Activated T-cell treated with anti-CD3 and anti-CD28 coated beads for 1 hour (primary cell): Measurements from ENCODE around the gene MCTP1.

Experiments
- DNase-seq: peaks from one replicate; pipeline ENCODE4 v3.0.0-alpha.2; 2020; ENCODE audit warnings: low read depth

MCTP1 gene

DNA sequence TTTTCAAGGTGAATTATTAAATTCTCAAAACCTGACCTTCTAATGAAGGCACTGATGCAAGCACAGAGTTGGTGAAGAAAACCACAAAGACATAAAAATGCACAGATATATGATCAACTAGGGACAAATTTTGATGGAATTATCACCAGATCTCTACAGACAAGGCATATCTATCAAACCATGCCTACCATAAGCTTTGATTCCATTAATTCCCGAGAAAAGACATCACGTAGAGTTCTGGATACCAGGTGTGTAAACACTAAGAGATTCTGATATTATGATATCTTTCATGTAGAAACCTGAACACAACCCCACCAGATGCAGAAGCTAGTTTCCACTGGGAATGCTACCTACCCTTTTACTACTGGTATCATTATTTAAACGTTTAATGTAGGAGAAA is 525.9 kb downstream of the MCTP1 start:
- DNase-seq, result no peak

DNA sequence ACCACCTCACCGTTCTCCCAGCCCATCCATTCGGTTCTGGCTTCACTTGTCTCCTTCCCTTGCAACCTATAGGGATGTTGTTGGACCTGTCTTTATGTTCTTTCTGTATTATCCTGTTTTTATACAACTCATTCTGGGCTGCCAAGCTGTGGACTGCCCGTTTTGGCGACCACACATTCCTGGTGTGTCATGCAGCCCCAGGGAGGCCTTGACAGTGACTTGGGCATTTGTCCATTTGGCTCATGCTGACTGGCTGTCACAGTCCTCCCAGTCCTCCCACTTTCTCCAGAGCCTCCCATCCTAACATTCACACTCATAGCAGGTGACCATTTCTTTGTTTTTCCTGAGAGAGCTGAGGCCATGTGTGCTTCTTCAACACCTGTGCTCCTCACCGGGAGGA is 530.1 kb downstream of the MCTP1 start:
- DNase-seq, result no peak

DNA sequence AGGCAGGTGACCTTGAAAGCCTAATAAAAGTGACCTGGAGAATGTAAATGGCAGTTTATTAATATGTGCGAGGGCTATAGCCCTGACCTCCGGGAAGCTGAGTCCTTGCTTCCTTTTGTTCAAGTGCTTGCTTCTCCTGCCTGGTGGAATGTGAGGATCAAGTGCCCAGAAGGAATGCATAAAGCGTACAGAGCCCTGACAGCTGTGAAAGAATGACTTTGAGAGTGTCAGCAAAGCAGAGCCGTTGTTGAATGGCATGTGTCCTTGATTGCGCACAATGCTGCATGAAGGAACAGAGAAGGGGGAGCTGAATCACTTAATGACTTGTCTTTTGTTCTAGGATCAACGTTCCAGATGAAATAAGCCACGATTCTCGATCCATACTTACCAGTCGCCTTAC is 533.4 kb downstream of the MCTP1 start:
- DNase-seq, result no peak

DNA sequence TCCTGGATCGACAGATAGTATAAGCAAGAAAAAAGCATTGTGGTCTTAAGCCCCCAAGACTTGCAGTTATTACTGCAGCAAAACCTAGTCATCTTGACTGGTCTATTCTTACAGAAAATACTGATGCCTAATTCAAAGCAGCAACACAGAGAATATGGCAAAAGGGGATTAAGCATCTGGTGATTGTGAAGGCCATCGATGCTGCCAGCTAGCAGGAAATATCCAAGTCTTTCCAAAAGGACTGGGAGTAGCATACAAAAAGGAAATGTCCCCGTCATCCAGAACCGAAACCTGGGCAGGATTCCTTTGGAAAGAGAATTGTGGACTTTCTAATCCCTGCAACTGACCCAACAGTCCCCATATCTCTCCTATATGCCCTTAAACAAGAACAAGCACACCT is 534.2 kb downstream of the MCTP1 start:
- no peak for DNase-seq

DNA sequence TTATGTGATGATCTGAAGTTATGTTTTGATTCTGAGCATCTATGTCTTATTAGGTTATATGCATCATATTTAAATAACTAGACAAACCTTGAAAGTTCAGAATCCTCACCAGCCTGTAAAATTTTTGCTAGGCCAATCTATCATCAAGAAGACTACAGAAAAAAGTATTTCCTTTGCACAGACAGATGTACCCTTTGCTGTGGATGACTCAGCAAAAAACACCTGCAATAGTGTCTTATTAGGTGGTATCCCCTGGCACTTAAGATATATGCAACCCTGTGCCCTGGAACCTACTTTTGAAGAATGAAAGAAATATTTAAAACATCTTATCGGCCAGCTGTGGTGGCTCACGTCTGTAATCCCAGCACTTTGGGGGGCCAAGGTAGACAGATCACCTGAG is 535.9 kb downstream of the MCTP1 start:
- no peak for DNase-seq

DNA sequence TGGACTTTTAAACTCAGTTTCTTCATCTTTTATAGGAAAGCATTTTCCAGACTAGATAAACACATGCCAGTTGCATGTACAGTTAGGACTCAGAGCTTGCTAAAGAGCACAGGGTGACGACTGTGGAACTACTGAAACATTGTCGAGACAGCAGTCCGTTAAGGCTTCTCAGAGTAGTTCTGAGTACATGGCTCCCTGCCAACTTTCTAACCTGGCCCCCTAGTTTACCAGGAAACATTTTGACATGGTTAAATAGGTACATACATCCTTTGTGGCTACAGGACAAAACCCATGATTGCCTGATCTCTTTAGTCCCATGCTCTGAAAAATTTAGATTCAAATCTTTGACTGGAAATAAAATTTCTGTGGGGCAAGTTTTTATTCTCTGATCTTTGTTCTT is 536.7 kb downstream of the MCTP1 start:
- no peak for DNase-seq

DNA sequence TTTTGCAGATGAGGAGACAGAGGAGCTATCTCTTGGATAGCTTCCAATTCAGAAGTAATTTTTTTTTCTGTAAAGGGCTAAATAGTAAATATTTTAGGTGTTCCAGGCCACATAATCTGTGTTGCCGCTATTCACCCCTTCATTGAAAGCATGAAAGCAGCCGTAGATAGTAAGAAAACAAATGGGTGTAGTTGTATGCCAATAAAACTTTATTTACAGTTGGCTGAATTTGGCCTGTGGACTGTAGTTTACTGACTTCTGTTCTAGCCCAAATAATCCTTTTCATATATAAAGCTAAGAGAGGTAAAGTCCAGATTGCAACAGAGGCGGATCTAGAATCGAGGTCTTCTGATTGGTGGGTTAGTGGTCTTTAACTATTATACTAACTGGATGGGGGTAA is 537.5 kb downstream of the MCTP1 start:
- no peak for DNase-seq

DNA sequence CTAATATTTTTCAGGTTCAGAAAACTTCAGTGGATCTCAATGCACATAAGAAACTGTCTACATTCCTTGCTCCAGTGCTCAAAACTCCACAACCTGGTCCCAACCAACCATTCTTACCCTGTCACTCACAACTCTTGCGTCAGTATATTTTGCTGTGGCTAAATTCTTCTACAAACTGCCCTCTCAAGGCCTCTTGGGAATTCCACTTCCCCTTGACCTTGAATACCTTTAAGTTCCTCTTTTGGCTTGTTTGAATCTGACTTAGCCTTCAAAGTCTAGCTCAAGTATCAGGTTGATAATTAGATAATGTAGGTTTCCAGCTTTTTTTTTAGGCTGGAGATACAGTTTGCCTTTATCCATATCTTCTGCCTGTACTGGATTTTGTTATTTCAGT is 538.2 kb downstream of the MCTP1 start:
- DNase-seq, result no peak

DNA sequence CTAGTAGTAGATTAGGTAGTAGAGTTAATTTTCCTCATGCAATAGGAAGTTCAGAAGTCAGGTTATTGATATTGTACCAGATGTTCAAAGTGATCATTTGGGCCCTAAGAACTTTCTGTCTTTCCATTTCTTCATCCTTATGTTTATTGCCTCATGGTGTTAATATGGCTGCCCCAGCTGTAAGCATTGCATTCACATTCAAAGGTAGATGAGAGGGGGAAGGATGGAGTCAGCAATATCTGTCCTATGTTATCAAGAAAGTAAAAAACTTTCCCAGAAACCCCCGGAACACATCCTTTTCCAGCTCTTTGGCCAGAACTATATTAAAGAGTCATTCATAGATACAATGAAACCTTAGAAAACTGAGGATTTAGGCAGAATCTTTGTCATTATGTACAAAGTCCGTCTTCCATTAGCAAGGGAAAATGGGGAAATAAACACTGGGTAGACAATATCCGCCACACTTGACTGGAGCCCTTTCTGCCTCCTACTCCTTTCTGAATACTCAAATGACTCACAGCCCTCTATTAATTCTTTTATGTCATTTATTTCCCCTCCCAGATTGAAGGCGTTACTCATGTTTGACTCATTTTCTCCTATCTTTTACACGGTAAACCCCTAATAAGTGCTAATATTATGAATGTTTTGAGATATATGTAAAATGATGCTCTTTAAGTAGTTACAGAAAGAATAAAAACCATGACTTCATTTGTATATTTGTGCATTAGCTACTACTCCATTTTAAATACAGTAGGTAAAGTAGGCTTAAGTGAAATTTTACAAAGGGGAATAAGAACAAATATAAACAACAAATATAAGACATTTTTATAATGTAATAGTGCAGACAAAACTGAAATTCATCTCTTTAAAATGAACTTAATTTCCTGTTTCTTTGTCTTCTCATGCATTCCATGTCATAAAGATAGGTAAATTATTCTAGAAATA is 538.8 kb downstream of the MCTP1 start:
- no peak for DNase-seq

DNA sequence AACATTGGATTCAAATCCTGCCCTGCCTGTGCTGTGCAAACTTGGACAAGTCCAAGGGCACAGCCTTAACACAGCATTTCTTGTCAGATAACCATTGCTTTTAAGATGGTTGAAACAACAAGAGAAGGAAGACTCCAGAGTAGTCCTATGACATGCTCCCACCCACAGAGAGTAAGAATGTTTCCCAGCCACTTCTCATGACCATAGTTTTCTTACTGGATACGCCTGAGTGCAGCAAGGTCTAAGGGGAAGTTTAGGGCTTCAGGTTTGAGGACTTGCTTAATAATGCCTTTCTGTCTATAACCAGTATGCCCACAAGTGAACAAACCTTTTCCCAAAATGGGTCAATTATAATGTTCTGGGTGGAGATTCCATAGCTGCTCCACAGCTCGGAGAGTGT is 540.0 kb downstream of the MCTP1 start:
- no peak for DNase-seq

DNA sequence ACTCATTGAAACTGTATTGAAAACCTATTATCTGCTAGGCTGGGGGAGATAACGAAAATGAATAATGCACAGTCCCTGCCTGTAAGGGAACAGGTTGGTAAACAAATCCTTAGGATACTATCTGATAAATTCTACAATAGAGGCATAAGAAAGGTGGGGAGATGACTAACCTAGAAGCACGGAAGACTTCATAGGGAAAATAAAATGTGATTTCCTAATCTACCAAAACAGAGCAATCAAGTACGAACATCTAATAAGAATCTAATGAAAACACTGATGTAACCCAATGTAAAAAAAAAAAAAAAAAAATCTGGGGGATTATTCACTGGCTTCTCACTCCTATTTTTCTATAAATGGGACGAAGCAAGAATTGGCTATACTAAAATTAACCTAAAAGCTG is 542.0 kb downstream of the MCTP1 start:
- DNase-seq, result no peak

DNA sequence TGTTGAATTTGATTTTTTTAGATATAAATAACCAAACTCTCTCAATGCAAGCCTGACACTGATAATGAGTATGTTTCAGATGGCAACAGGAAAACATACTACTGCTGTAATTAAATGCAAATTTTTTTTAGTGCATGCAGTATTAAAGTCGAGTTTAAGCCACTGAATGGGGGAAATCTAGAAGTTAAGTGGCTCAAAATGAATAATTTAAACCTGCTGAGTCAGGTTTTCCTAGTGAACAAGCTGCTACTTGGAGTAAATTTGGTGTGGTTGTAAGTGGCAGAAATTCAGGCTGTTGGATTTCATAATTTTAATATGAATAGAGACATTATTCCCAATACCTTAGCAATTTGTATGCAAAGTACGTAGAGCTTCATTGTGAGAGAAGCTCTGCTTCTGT is 544.6 kb downstream of the MCTP1 start:
- no peak for DNase-seq

DNA sequence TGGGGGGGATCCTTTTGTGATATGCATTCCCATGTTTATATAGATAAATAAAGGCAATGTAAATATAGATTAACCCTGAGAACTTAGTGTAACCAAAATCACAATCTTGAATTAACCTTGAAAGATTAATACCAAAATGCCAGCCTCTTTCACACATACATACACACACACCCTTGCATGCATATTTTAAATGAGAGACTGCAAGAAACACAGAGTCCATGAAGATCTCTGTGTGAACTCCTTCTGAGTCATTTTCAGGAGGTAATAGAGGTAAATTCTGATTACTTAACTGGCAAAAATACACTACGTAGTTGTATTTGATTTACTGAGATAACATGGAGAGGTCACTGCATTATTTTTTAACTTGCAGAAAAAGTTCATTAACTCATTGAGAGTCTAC is 548.4 kb downstream of the MCTP1 start:
- no peak for DNase-seq

DNA sequence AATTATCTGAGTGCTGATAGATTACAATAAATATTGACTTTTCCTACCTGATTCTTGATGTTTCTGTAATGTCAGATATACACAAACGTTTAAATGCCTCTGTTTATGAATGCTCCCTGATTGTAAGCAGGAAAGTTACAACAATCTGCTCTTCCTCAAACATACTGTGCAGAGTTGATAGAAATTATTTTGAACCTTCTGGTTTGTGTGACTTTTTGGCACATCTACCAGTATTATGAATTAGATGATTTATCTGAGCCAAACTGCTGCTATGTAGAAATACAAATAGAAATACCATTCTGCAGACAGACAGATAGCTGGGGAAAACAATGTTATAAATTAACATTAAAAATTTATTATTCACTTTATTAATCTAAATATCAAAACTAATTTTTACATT is 553.4 kb downstream of the MCTP1 start:
- DNase-seq, result no peak

DNA sequence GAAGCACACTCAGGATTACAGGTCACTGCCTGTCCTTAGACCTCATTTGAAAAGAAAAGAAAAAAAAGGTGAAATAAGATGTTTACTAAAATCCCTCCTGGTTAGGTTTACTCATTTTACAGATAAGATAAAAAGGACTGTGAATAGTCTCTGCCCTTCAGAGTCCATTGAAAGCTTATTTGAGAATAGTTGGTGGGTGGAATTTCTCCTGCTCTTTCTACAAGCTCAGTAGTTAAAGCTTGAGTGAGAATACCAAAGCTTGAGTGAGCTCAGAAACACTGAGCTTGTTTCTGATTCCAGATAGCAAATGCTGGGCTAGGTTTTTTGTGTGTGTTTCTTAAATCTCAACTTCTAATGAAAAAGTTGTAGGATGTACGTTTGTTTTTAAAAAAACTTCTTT is 559.8 kb downstream of the MCTP1 start:
- DNase-seq, result no peak

DNA sequence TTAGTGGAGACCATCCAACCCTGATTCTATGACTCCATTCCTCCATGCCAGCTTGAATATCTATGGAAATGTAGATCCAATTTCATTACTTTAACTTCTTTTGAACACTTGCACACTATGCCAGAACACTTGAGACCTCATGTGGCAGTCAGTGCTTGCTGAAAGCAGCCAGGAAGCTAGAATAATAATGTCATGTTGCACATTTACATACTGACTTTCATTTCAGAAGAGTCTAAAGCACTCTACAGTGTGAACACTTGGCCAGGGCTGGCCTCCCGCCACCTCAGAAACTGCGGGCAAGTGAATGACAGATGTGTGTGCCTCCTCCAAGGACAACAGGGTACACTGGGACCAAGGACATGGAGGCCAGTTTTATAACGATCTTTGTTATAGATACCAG is 569.1 kb downstream of the MCTP1 start:
- no peak for DNase-seq

DNA sequence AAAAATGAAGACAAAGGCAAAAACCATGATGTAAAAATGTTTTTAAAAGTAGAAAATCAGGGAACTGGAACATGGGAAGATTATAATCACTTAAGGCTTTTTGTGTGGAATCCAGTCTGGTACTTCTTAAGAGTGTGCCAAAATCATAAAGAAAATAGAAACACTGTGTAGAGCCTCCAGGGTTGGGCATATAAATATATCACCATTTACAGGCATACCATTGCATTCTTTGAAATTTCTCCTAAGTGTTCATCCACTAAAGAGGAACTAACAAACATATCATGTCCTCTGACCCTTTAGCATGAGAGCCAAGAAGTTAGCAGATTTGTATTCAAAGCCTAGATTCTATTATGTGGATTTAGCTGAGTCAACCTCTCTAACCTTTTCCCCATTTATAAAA is 573.1 kb downstream of the MCTP1 start:
- no peak for DNase-seq

DNA sequence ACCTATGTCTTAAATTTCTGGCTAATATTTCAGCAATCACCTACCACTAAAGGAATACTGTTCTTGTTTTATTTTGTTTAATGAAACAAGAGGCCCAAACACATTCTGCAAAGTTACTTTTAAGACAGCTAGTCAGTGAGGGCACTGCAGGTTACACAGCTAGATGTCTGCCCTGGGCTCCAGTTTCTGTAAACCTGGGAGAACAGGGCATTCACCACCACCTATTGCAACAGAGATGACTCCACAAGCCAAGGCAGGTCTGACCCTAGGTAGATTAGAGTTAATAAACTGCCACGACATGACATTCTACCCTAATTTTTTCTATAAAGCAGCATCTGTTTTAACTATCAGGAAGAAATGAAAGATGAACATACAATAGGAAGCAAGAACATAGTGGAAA is 575.6 kb downstream of the MCTP1 start:
- DNase-seq, result no peak

DNA sequence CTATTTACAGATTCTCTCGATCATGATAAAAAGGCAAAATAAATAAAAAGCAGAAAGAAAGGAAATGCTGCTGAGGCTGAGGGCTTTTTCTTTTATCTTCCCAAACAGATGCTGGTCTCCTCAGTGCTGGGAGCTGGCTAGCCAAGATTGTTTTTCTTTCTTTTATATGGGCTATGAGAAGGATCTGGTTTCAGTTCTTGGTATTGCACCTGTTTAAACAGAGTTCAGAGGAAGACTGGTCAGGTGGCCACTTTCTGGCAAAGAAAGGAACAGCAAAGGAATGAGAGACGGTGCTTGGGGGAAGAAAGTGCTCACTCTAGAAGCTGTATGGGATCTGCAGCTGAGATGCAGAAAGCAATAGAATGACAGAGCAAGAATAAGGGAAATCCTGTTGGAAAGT is 577.5 kb downstream of the MCTP1 start:
- DNase-seq, result no peak

DNA sequence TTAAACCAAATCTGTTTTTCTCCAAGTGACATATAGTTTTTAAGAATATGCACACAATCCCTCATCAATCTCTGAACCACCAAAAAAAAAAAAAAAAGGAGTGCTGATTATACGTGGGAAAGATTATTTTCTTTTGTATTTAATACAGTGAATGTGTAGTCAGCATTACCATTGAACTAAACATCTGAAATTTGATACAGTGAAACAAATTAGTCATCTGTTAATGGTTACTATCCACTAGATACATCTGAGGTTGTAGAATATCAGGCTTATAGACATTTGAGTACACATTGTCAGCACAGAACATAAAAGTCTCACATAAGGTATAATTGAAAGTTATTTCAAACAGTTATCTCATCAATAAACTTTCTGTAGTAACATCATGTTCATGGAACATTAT is 579.5 kb downstream of the MCTP1 start:
- DNase-seq, result no peak

DNA sequence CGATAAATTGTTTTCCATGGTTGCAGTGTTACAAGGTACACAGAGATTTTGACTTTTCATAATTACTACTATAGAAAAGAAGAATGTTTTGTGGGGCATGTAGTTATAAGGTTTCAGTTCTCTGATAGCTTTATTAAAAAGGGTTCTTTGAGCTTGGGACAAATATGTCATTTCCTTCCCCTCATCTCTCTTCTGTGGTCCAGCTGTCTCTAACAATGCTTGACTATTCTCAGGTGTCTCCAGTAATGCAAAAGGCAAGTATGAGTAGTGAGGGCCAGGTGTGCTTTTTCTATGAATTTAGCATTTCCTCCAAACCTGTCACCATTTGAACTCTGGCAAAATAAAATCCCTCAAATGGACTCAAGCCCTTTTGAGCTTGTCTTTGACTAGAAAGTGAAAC is 582.2 kb downstream of the MCTP1 start:
- DNase-seq, result no peak

DNA sequence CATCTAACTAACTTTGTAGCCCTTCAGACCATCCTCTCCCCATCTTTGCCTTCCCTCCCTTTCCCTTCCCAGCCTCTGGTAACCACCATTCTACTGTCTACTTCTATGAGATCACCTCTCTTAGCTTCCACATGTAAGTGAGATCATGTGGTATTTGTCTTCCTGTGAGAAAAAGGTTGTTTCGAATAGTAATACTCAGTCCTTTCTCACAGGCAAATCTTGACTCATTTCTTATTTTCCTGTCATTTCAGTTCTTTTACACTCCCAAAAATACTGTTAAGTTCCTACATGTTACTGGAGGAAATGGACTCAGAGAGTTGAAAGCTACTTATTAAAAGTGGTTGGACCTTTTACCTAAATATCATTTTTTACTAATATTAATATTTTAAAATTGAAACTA is 584.3 kb downstream of the MCTP1 start:
- no peak for DNase-seq

DNA sequence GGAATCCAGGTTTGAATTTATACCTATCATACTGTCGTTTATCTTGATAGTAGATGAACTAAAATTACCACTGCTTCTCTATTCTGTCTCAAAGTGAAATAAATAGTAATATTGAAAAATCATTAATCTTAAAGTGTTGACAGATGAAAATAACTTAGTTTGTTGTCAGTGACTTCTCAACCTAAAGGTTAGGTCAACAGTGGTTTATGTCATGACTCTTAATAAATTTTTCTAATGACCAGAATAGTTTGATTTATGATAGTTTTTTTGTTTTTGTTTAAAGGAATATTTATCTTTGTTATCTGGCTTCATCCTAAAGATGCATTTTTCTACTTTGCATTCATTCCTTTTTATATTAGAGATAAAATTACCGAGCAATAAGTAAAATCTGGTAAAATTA is 585.3 kb downstream of the MCTP1 start:
- DNase-seq, result no peak

DNA sequence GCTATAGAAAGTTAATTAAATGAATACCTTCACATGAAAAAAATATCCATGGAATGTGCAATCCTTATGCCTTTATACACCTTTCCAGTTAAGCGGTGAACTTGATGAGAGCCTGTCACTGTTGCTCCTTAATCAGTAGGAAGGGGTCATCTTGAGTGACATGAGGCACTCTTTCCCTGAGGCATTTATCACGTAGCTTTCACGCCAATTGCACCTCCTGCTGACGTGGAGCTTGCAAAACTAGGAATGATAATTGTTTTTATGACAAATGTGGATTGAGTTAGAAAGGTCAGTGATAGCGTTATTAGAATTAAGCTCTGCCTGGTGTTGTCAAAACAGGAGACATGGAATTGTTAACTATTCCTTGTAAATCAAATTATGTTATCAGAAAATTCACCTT is 586.7 kb downstream of the MCTP1 start:
- DNase-seq, result no peak
